GM12891 (cell line): ENCODE data around the gene SLC7A9.

Source experiments
- PAX5 ChIP-seq: IDR thresholded peaks from 2 replicates; pipeline ENCODE4 v1.6.1; 2011; ENCODE audit warnings: low read length, moderate library complexity, mild to moderate bottlenecking; ENCODE audit not compliant: insufficient read depth, severe bottlenecking
- POLR2A ChIP-seq: IDR thresholded peaks from 2 replicates; pipeline ENCODE4 v1.6.1; 2011; ENCODE audit warnings: low read depth, low read length, control low read depth
- POLR2AphosphoS5 ChIP-seq: IDR thresholded peaks from 2 replicates; pipeline ENCODE4 v1.6.1; 2011; ENCODE audit warnings: low read depth, low read length, control low read depth
- SPI1 ChIP-seq: IDR thresholded peaks from 2 replicates; pipeline ENCODE4 v1.6.1; 2011; ENCODE audit warnings: low read depth, low read length, control low read depth
- TAF1 ChIP-seq: IDR thresholded peaks from 2 replicates; pipeline ENCODE4 v1.6.1; 2011; ENCODE audit warnings: low read depth, low read length, control low read depth

GRCh38 chr19:32861596-32861995, 8.0 kb downstream of the SLC7A9 start:
- no peak for TF ChIP-seq POLR2AphosphoS5
- no peak for TF ChIP-seq POLR2A
- no peak for TF ChIP-seq TAF1
- no peak for TF ChIP-seq SPI1
- no peak for TF ChIP-seq PAX5
